ENCODE results near the gene SPEM3.
A peak's percentile ranks its signal among the peaks of the same experiment; 100 is the strongest.

Gene SPEM3

DNA sequence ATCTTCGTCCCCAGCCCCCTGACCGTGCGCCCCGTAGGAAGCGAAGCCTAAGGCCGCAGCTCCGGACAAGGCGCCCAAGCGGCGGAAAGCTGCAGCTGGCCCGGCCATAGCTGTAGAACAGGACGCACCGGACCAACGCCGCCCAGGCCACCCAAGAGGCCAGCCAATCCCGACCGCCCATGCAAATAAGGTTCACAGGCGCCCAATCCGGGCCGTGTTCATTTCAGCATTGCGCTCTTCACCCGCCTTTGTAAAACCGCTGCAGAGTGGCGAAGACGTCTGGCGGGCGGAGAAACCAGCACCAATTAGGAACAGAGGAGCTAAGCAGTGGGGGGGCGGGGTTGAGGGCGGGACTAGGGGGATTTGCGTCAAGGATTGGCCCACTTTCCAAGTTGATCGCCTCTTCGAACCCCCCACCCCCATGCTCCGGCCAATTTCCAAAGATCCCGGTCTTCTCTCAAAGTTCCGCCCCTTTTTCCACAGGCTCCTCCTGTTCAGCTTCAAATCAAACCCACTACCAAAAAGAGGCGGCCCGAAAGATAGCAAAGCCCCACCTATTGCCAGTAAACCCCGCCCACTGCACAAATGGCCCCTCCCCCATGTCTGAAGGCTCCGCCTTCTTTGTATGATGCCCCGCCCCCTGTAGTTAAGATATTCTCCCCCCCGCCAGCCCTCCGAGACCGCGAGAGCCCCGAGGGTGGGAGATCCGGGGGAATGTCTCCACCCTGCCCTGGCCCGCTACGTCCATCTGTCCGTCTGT lies 24.5 kb upstream of the SPEM3 start, which contains the start of gene TMEM256:
Gene TMEM256, minus strand, starts transcription at position 121 of the 760 bp plus-strand sequence. Its CDS starts 13 bp downstream, at position 108.
- TF ChIP-seq, protein P1, sequence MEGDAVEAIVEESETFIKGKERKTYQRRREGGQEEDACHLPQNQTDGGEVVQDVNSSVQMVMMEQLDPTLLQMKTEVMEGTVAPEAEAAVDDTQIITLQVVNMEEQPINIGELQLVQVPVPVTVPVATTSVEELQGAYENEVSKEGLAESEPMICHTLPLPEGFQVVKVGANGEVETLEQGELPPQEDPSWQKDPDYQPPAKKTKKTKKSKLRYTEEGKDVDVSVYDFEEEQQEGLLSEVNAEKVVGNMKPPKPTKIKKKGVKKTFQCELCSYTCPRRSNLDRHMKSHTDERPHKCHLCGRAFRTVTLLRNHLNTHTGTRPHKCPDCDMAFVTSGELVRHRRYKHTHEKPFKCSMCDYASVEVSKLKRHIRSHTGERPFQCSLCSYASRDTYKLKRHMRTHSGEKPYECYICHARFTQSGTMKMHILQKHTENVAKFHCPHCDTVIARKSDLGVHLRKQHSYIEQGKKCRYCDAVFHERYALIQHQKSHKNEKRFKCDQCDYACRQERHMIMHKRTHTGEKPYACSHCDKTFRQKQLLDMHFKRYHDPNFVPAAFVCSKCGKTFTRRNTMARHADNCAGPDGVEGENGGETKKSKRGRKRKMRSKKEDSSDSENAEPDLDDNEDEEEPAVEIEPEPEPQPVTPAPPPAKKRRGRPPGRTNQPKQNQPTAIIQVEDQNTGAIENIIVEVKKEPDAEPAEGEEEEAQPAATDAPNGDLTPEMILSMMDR (IDR thresholded peaks at IDR 0.05; ENCODE audit: borderline replicate concordance, insufficient read depth, low read depth, low read length) = no peak
- H3K4me3 ChIP-seq (ENCODE audit: low read depth, low read length) = peak within 1 kb of the TSS; percentile 80

GRCh38 chr17:7404737-7405349 lies 23.8 kb upstream of the SPEM3 start:
- TF ChIP-seq, protein P1 (IDR thresholded peaks at IDR 0.05; ENCODE audit: borderline replicate concordance, insufficient read depth, low read depth, low read length) = no peak
- H3K4me3 ChIP-seq (ENCODE audit: low read depth, low read length) = peak overlapping the region; percentile 46

- TF ChIP-seq, protein P1 (IDR thresholded peaks at IDR 0.05; ENCODE audit: borderline replicate concordance, insufficient read depth, low read depth, low read length) = no peak
- H3K4me3 ChIP-seq (ENCODE audit: low read depth, low read length) = no peak overlapping the region
Measured at GRCh38 chr17:7405350-7406234, 23.1 kb upstream of the SPEM3 start.

DNA sequence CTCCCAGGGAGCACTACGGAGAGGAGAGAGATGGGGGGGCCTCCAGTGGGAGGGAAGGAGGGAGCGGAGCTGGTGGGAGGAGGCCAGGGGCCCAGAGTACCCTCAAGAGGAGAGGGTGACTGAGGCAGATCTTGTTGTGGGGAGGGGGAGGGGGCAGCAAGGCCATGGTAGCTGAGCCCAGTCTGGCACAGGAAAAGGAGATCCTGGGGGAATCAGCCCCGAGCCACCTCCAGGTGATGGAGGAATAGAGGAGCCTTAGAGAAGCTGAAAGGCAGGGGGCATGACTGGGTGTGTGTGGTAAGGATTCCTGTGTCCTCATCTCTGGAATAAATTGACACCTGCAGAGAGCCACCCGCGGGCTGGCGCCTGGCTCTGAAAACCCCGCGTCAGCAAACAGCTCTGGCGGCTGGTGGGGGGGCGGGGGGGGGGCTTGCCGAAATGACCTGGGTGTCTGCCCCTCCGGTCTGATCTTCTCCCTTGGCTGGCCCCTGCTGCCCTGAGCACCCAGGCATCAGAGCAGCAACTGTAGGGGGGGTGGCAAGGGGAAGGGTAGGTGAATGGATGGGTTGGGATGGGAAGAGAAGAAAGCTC lies 22.3 kb upstream of the SPEM3 start:
- TF ChIP-seq, protein P1 (IDR thresholded peaks at IDR 0.05; ENCODE audit: borderline replicate concordance, insufficient read depth, low read depth, low read length) = no peak

DNA sequence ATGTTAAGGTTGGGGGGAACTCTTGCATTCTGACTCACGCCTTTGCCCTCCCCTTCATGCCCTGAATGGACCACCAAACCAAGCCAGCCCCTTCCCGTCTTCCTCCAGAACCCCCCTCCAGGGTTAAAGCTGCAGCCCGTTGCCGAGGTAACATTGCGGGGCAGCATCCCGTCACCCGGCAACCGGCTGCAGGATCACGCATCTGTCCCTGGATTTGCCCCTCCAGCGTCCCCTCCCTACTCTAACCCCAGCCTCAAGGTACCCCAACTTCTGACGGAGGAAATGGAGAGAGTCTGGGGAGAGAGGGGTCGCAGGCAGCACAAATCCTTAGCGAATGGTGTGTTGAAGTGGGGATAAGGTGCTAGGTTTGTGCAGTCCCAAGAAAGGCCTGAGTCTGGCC lies 21.6 kb upstream of the SPEM3 start:
- no peak overlapping the region for H3K4me3 ChIP-seq (ENCODE audit: low read depth, low read length)

More for the DNA sequence above, 22.3 kb upstream of the SPEM3 start:
- H3K4me3 ChIP-seq (ENCODE audit: low read depth, low read length) = no peak overlapping the region

More for the DNA sequence above, 21.6 kb upstream of the SPEM3 start:
- TF ChIP-seq, protein P1 (IDR thresholded peaks at IDR 0.05; ENCODE audit: borderline replicate concordance, insufficient read depth, low read depth, low read length) = no peak
